Ovary (tissue), 9 donors: ENCODE results near the gene APBA1. TPM values are rescaled to one million over a fixed set of nuclear protein-coding genes. Genes with fewer than 3 reads are reported as not detected.

Source experiments
- DNase-seq, 5 donors: peaks; one replicate each; pipeline ENCODE4 v3.0.0-alpha.2; 2019 to 2020
- H3K27ac ChIP-seq, 2 donors: fragments of 200-600 bp; one replicate each; pipeline versions ENCODE4 v1.5.1 to v1.8.0; 2019 to 2022
- H3K27me3 ChIP-seq: fragments of 200-600 bp; one replicate; pipeline ENCODE4 v1.8.0; 2022
- H3K36me3 ChIP-seq: fragments of 200-600 bp; sonication (generic); one replicate; pipeline ENCODE4 v1.5.1; 2019
- H3K4me1 ChIP-seq: one replicate; pipeline ENCODE4 v1.8.1; 2013; ENCODE audit warnings: mild to moderate bottlenecking, moderate library complexity; ENCODE audit not compliant: insufficient read depth
- H3K4me3 ChIP-seq: fragments of 200-600 bp; sonication (generic); one replicate; pipeline ENCODE4 v1.5.1; 2017
- H3K9me3 ChIP-seq, 2 donors: fragments of 200-600 bp in 1 of 2; sonication (generic) in 1 of 2; one replicate each; pipeline versions ENCODE4 v1.5.1 to v1.8.1; 2013 to 2019; ENCODE audit warnings: mild to moderate bottlenecking in 1 of 2, moderate library complexity in 1 of 2
- CTCF ChIP-seq, 3 donors: fragments of 450-650 bp in 2 of 3; fragments of 200-600 bp in 1 of 3; IDR thresholded peaks; one replicate each; pipeline versions ENCODE4 v1.5.1 to v1.8.0; 2016 to 2022; ENCODE audit warnings: antibody characterized with exemption in 3 of 3, mild to moderate bottlenecking in 1 of 3
- EP300 ChIP-seq: sonication (generic); formaldehyde crosslinking; IDR thresholded peaks from one replicate; pipeline ENCODE4 v1.6.1; 2017; ENCODE audit warnings: antibody characterized with exemption
- POLR2A ChIP-seq: fragments of 450-650 bp; IDR thresholded peaks from one replicate; pipeline ENCODE4 v1.6.1; 2017; ENCODE audit warnings: antibody characterized with exemption, mild to moderate bottlenecking, moderate library complexity
- WGBS, 3 donors: extraction: QIAGEN DNeasy Blood & Tissue Kit in 1 of 3; methylation state at CpG; one replicate each; pipeline versions ENCODE4 v1.1.5 to v1.1.7; 2013 to 2017; 5-methylcytosine and 5-hydroxymethylcytosine counted together
- intact Hi-C, 4 donors: fragments of 100-400 bp; cut with DNase I; formaldehyde crosslinking; loops; one replicate each; pipeline versions ENCODE4 v1.11.0 to v1.15.1; 2022 to 2023
- polyA plus RNA-seq, 2 donors: library from polyadenylated mRNA; stranded (reverse); fragments of 200-250 nt in 1 of 2; fragments of 350-450 nt in 1 of 2; fragmentation: Illumina TruSeq in 1 of 2; extraction: RNeasy Lipid Tissue Mini Kit (QIAGEN cat#74804) in 1 of 2; gene quantifications; one replicate each; pipeline ENCODE4 v1.2.3, GENCODE V29; 2013 to 2014
- total RNA-seq, 7 donors: library from RNA; depleted of rRNA in 2 of 7; stranded (reverse); fragments of >200 nt in 2 of 7; fragmentation: NEBNext Ultra II Directional in 3 of 7; extraction: Animal tissue kit (Norgen Biotek cat#: 25700) in 3 of 7; gene quantifications; one replicate each; pipeline versions ENCODE4 v1.1.0 to v1.2.4, GENCODE V29; 2016 to 2023
- donor health status: DM: no; HTN: no; CAD: no; lungs with moderate emphysema.
- donor health status: DM: no; HTN: no; CAD: no.
- donor health status: Bipolar disorder and iron deficiency.
- donor health status: DM: yes; HTN: yes; CAD: no.
- donor health status: DM: no; HTN: no; CAD: no.
- donor health status: DM: yes; HTN: yes; CAD: no.

Gene APBA1
- total and polyA plus RNA-seq, 9 donors = 2.8 to 17.6 (median 12.9) TPM

GRCh38 chr9:69583645-69584234 lies 88.4 kb downstream of the APBA1 start:
- H3K27me3 ChIP-seq = no peaks in the 10 kb centered on the region
- TF ChIP-seq CTCF (IDR thresholded peaks at IDR 0.05) (no peak), EP300 (no peak), POLR2A (no peak)
- WGBS, 3 donors = 33 to 69% (median 49%) methylated on average over 5 of the region's 5 CpGs
- no peak for DNase-seq
- no peaks in the 10 kb centered on the region for H3K36me3 ChIP-seq
- H3K4me1 ChIP-seq = peaks cover 9% of the 10 kb centered on the region
- H3K27ac ChIP-seq = no peak overlapping the region
- H3K4me3 ChIP-seq = no peak overlapping the region
- no peaks in the 10 kb centered on the region for H3K9me3 ChIP-seq
- intact Hi-C loops = no loop called here

GRCh38 chr9:69582544-69583297 lies 89.5 kb downstream of the APBA1 start:
- intact Hi-C loops = no loop called here
- TF ChIP-seq EP300 (no peak), CTCF (IDR thresholded peaks at IDR 0.05) (no peak), POLR2A (no peak)
- 96 to 99% (median 98%) methylated on average over 4 of the region's 4 CpGs for WGBS, 3 donors

GRCh38 chr9:69582018-69582417 lies 90.2 kb downstream of the APBA1 start:
- intact Hi-C loops = no loop called here
- TF ChIP-seq POLR2A (no peak), EP300 (no peak), CTCF (IDR thresholded peaks at IDR 0.05) (no peak)
- 92 to 96% (median 94%) methylated on average over 5 of the region's 5 CpGs for WGBS, 3 donors
- H3K27me3 ChIP-seq = no peaks in the 10 kb centered on the region
- DNase-seq = no peak
- H3K4me3 ChIP-seq = no peak overlapping the region
- no peak overlapping the region for H3K27ac ChIP-seq
- H3K4me1 ChIP-seq = peaks cover 9% of the 10 kb centered on the region
- H3K9me3 ChIP-seq = no peaks in the 10 kb centered on the region
- no peaks in the 10 kb centered on the region for H3K36me3 ChIP-seq

More at GRCh38 chr9:69582544-69583297, 89.5 kb downstream of the APBA1 start:
- Histone ChIP-seq H3K36me3 (no peaks in the 10 kb centered on the region), H3K4me1 (peaks cover 9% of the 10 kb centered on the region), H3K9me3 (no peaks in the 10 kb centered on the region), H3K4me3 (no peak overlapping the region), H3K27me3 (no peaks in the 10 kb centered on the region), H3K27ac (no peak overlapping the region)
- DNase-seq = no peak

GRCh38 chr9:69580582-69581214 lies 91.5 kb downstream of the APBA1 start:
- no peak for TF ChIP-seq CTCF (IDR thresholded peaks at IDR 0.05)
- no peak for TF ChIP-seq POLR2A
- intact Hi-C loops = no loop called here
- WGBS, 3 donors = 62 to 75% (median 67%) methylated on average over 5 of the region's 5 CpGs
- Histone ChIP-seq H3K9me3 (no peaks in the 10 kb centered on the region), H3K4me3 (no peak overlapping the region), H3K27ac (no peak overlapping the region), H3K36me3 (no peaks in the 10 kb centered on the region), H3K4me1 (peaks cover 9% of the 10 kb centered on the region), H3K27me3 (no peaks in the 10 kb centered on the region)
- DNase-seq = no peak
